HEK293T (cell line): ENCODE results near the gene TREX2.

Source experiments
- CTCF ChIA-PET: fragments of 350-600 bp; formaldehyde crosslinking; extraction: SDS; loops from one replicate; lab custom pipeline; 2021; ENCODE audit warnings: antibody characterized with exemption, inconsistent platforms; lab: Yijun Ruan, JAX
- POLR2A ChIA-PET: fragments of 350-600 bp; formaldehyde crosslinking; extraction: SDS; loops from one replicate; lab custom pipeline; 2020; ENCODE audit warnings: antibody characterized with exemption, inconsistent platforms; lab: Yijun Ruan, JAX
- DNase-seq: peaks from one replicate; pipeline ENCODE4 v3.0.0; 2012; ENCODE audit warnings: mixed read lengths; ENCODE audit errors: extremely low spot score
- ARNT ChIP-seq: fragments of 450-650 bp; IDR thresholded peaks from 2 replicates; pipeline ENCODE4 v1.6.1; 2017; ENCODE audit warnings: mild to moderate bottlenecking
- BHLHE40 ChIP-seq: fragments of 450-650 bp; IDR thresholded peaks from 2 replicates; pipeline ENCODE4 v1.6.1; 2016; ENCODE audit warnings: mild to moderate bottlenecking, moderate library complexity, borderline replicate concordance
- CTBP1 ChIP-seq: fragments of 450-650 bp; IDR thresholded peaks from 2 replicates; pipeline ENCODE4 v1.6.1; 2016; ENCODE audit warnings: borderline replicate concordance
- ELF4 ChIP-seq: fragments of 450-650 bp; IDR thresholded peaks from 2 replicates; pipeline ENCODE4 v1.6.1; 2017; ENCODE audit warnings: antibody characterized with exemption
- FOXA1 ChIP-seq: fragments of 450-650 bp; IDR thresholded peaks from 2 replicates; pipeline ENCODE4 v1.6.1; 2016; ENCODE audit warnings: mild to moderate bottlenecking
- FOXK2 ChIP-seq: fragments of 450-650 bp; IDR thresholded peaks from 2 replicates; pipeline ENCODE4 v1.6.1; 2016; ENCODE audit warnings: mild to moderate bottlenecking
- FOXM1 ChIP-seq: fragments of 450-650 bp; IDR thresholded peaks from 2 replicates; pipeline ENCODE4 v1.6.1; 2017; ENCODE audit warnings: mild to moderate bottlenecking, borderline replicate concordance
- HDGF ChIP-seq: fragments of 450-650 bp; IDR thresholded peaks from 2 replicates; pipeline ENCODE4 v1.6.1; 2017; ENCODE audit warnings: antibody characterized with exemption, borderline replicate concordance
- L3MBTL2 ChIP-seq: fragments of 450-650 bp; conservative IDR thresholded peaks from 2 replicates; pipeline ENCODE4 v1.6.1; 2016; ENCODE audit warnings: mild to moderate bottlenecking
- LEF1 ChIP-seq: fragments of 450-650 bp; IDR thresholded peaks from 2 replicates; pipeline ENCODE4 v1.6.1; 2017; ENCODE audit warnings: mild to moderate bottlenecking, borderline replicate concordance
- NFRKB ChIP-seq: fragments of 450-650 bp; IDR thresholded peaks from 2 replicates; pipeline ENCODE4 v1.6.1; 2016; ENCODE audit warnings: mild to moderate bottlenecking, moderate library complexity
- SP1 ChIP-seq: fragments of 450-650 bp; IDR thresholded peaks from 2 replicates; pipeline ENCODE4 v1.6.1; 2017
- SUZ12 ChIP-seq: fragments of 450-650 bp; IDR thresholded peaks from 2 replicates; pipeline ENCODE4 v1.6.1; 2016; ENCODE audit warnings: mild to moderate bottlenecking
- TARDBP ChIP-seq: fragments of 450-650 bp; IDR thresholded peaks from 2 replicates; pipeline ENCODE4 v1.6.1; 2016
- ZNF384 ChIP-seq: fragments of 450-650 bp; IDR thresholded peaks from 2 replicates; pipeline ENCODE4 v1.6.1; 2016
- TF ChIP-seq, protein P1 (sequence below): fragments of 450-650 bp; IDR thresholded peaks from 2 replicates; pipeline ENCODE4 v1.6.1; 2016

Gene TREX2

DNA sequence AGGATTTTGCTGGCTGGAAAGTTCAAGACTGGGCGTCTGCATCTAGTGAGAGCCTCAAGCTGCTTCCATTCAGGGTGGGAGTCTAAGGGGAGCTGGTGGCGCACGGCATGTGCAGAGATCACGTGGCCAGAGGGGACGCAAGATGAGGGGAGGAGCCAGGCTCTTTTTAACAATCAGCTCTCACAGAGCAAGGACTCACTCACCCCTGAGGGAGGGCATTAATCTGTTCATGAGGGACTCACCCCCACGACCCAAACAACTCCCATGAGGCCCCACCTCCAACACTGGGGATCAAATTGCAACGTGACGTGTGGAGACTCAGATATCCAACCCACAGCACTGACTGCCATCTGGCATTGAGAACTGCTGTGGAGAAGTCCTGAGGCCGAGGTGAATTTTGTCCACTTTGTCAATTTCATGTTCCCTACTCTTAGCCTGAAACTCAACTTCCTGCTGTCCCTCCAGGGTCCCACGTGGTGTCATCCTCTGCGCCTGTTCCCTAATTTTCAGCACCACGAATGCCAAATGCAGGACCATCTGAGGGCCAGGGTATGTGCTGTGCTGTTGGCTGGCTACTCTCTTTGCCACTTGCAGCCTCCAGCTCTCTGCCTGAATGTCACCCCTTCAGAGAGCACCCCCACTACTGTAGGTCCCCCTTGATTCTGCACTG lies 28.9 kb downstream of the TREX2 start:
- ChIA-PET POLR2A (no interaction called here), CTCF (interaction anchor here (0.7 kb wide), 1 partner anchor 361 kb away, joined by 3 read pairs; no protein-coding TSS in a partner anchor)
- no peak for DNase-seq
- TF ChIP-seq L3MBTL2 (0 out of 2 replicates have a peak, but pooled peaks have one; percentile 32), ZNF384 (no peak)

DNA sequence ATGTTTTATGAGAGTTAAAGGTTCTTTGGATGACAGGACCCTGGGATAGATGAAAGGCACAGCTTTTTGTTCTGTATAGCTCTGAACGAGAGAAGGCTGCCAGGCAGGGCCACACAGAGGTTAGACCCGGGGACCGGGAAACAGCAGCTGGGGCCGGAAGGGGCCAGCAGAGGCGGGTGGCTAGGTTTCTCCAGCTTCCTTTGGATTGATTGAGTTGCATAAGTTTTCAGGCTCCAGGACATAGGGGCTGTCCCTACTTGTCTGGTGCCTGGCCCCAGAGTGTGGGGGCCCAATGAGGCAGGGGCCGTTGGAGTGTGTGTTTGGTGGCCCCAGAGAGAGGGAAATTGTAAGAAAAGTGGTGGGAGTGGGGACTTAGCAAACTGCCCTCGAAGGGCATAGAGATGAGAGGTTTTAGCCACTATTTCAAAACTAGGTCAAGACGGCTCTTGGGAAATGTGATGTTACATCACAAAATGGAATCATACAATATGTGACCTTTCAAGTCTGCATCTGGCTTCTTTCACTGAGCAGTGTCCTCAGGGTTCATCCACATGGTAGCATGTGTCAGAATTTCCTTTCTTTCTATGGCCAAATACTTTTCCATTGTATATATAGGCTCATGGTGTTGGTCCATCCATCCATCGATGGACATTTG lies 30.9 kb downstream of the TREX2 start:
- CTCF ChIA-PET = interaction anchor here (0.7 to 0.9 kb wide), 2 partner anchors 19 to 46 kb away, joined by 3 read pairs; no protein-coding TSS in a partner anchor
- POLR2A ChIA-PET = no interaction called here
- DNase-seq = no peak
- TF ChIP-seq CTBP1 (no peak), ZNF384 (no peak), L3MBTL2 (no peak), FOXM1 (no peak), ARNT (no peak), SP1 (no peak), LEF1 (no peak), ELF4 (no peak), FOXK2 (no peak), TARDBP (no peak), HDGF (no peak), SUZ12 (no peak), NFRKB (no peak), FOXA1 (no peak), BHLHE40 (no peak)
- TF ChIP-seq, protein P1, sequence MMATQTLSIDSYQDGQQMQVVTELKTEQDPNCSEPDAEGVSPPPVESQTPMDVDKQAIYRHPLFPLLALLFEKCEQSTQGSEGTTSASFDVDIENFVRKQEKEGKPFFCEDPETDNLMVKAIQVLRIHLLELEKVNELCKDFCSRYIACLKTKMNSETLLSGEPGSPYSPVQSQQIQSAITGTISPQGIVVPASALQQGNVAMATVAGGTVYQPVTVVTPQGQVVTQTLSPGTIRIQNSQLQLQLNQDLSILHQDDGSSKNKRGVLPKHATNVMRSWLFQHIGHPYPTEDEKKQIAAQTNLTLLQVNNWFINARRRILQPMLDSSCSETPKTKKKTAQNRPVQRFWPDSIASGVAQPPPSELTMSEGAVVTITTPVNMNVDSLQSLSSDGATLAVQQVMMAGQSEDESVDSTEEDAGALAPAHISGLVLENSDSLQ = no peak

DNA sequence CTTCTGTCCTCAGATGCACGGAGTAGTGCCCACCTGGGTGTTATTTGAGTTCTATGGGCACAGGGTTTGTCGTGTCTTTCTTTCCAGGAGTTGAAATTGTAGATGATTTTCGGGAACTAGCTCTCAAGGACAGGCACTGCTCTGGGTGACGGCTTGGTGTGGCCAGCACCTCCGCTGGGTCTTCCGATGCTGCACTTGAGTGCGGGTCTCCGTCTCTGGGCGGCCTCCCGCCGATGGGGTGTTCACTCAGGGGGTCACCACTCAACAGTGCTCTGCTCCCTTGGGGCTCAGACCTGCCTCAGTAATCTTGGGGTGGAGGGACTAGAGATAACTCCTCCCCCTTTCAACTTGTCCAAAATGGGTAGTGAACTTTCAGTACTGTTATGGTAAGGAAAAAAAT lies 32.1 kb downstream of the TREX2 start:
- TF ChIP-seq ZNF384 (no peak), BHLHE40 (no peak), FOXM1 (no peak), ELF4 (no peak), TARDBP (no peak), NFRKB (no peak), FOXA1 (no peak), SP1 (no peak), ARNT (no peak), SUZ12 (no peak), L3MBTL2 (no peak), HDGF (no peak), CTBP1 (no peak), FOXK2 (no peak), LEF1 (no peak)
- TF ChIP-seq, protein P1 = no peak
- CTCF ChIA-PET = interaction anchor here (0.9 kb wide), 1 partner anchor 20 kb away, joined by 3 read pairs; no protein-coding TSS in a partner anchor
- DNase-seq = no peak
- POLR2A ChIA-PET = no interaction called here

DNA sequence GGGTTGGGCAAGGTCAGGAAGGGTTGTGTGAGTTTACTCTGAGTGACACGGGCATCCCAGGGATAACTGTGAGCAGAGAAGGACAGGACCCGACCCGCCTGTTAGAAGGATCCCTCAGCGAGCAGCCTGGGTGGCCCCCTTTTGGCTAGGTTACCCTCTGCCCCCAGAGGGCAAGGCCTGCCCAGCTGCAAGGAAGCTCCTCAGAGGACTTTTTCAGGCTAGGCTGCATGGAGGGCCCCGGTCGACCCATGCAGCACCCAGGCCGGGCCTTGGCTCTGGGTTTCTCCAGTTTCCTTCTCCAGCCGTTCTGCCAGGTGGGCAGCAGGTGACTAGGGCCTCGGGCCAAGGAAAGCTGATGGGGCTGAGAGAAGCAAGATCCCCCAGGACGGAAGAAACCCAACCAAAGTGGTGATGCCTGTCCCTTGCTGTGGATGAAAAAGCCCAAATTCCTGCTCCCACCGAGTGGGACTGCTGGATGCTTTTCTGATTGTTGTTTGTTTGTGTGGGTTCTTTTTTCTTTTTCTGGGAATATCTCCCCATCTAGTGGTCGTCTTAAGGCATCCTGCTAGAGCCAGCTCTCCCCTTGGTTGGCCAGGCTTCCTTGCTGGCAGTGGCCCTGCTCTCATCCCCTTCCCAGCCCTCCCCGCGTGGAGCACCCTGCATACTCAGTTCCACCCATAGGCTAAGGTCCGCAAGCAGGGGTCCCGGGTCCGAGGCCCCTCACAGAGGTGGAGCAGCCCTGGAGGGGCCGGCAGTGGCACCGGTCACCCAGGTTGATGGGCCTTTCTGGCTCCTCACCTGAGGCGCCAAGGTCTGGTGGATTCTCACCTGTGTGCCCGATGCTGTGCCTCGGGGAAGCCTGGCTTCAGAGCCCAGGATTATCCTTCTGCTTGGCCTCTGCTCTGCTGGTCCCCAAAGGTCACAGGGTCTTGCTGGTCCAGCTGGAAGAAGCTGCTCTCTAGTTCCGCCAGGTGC lies 32.8 kb downstream of the TREX2 start:
- ChIA-PET POLR2A (no interaction called here), CTCF (no interaction called here)
- TF ChIP-seq HDGF (no peak), ELF4 (no peak), L3MBTL2 (no peak), BHLHE40 (no peak), TARDBP (no peak), ARNT (no peak), NFRKB (no peak), SP1 (no peak), LEF1 (no peak), FOXA1 (no peak), FOXK2 (no peak)
- no peak for DNase-seq

DNA sequence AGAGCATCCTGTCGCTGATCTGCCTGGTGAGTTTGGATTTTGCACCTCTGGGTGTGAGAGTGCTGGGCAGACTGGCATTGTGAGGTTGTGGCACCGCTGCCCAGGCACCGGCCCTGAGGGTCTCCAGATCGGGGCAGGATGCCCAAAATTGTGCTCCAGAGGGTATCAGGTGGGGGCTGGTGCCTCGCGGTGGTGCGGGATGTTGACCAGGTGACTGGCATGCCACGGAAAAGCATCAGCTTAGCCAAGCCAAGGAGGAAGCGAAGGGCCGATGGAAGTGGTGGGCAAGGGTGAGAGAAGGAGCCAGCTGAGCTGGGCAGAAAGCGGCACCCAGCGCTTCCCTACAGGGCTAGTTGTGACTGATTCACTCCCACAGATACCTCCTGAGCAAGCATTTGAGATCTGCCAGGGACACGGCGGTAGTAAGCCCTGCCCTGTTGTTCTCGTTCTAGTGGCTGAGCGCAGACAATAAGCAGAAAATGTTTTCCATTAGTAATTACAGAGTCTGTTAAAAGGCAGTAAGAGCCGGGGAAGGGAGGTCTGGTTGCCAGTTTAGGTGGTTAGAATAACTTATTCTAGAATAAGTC lies 33.8 kb downstream of the TREX2 start:
- no peak for DNase-seq
- ChIA-PET POLR2A (no interaction called here), CTCF (no interaction called here)
- TF ChIP-seq LEF1 = no peak
- TF ChIP-seq HDGF = no peak
- TF ChIP-seq FOXA1 = no peak
- TF ChIP-seq BHLHE40 = no peak
- no peak for TF ChIP-seq FOXK2
- TF ChIP-seq, protein P1 = no peak
- TF ChIP-seq L3MBTL2 = no peak
- no peak for TF ChIP-seq CTBP1
- TF ChIP-seq ZNF384 = no peak
- TF ChIP-seq SUZ12 = no peak
- TF ChIP-seq NFRKB = no peak
- TF ChIP-seq SP1 = no peak
- no peak for TF ChIP-seq TARDBP
- TF ChIP-seq FOXM1 = no peak
- no peak for TF ChIP-seq ARNT
